Measurements from ENCODE around the gene PRDX2.

DNA sequence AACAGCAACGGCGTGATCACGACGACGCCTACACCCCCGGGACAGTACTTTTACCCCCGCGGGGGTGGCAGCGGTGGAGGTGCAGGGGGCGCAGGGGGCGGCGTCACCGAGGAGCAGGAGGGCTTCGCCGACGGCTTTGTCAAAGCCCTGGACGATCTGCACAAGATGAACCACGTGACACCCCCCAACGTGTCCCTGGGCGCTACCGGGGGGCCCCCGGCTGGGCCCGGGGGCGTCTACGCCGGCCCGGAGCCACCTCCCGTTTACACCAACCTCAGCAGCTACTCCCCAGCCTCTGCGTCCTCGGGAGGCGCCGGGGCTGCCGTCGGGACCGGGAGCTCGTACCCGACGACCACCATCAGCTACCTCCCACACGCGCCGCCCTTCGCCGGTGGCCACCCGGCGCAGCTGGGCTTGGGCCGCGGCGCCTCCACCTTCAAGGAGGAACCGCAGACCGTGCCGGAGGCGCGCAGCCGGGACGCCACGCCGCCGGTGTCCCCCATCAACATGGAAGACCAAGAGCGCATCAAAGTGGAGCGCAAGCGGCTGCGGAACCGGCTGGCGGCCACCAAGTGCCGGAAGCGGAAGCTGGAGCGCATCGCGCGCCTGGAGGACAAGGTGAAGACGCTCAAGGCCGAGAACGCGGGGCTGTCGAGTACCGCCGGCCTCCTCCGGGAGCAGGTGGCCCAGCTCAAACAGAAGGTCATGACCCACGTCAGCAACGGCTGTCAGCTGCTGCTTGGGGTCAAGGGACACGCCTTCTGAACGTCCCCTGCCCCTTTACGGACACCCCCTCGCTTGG, 9.3 kb downstream of the PRDX2 start:
- TF ChIP-seq, protein P1, sequence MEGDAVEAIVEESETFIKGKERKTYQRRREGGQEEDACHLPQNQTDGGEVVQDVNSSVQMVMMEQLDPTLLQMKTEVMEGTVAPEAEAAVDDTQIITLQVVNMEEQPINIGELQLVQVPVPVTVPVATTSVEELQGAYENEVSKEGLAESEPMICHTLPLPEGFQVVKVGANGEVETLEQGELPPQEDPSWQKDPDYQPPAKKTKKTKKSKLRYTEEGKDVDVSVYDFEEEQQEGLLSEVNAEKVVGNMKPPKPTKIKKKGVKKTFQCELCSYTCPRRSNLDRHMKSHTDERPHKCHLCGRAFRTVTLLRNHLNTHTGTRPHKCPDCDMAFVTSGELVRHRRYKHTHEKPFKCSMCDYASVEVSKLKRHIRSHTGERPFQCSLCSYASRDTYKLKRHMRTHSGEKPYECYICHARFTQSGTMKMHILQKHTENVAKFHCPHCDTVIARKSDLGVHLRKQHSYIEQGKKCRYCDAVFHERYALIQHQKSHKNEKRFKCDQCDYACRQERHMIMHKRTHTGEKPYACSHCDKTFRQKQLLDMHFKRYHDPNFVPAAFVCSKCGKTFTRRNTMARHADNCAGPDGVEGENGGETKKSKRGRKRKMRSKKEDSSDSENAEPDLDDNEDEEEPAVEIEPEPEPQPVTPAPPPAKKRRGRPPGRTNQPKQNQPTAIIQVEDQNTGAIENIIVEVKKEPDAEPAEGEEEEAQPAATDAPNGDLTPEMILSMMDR (IDR thresholded peaks at IDR 0.05; ENCODE audit: low read depth, low read length, poor library complexity, severe bottlenecking): peak; percentile 17
- TF ChIP-seq EZH2phosphoT487 (IDR thresholded peaks at IDR 0.05; ENCODE audit: borderline replicate concordance, low read length): no peak

Data from DOHH2 (cell line).